OCI-LY1 (cell line): ENCODE measurements around the gene DEFB125.

Experiments used
- H2AFZ ChIP-seq: fragments of 200-600 bp; sonication (generic), shearing (Covaris generic); 2 replicates; pipeline ENCODE4 v1.6.0; 2014; ENCODE audit warnings: antibody characterized with exemption, mild to moderate bottlenecking, low read length
- H3F3A ChIP-seq: fragments of 200-600 bp; sonication (generic), shearing (Covaris generic); 2 replicates; pipeline ENCODE4 v1.6.0; 2014; ENCODE audit warnings: mild to moderate bottlenecking, antibody characterized with exemption, low read length, moderate library complexity; ENCODE audit not compliant: insufficient read depth
- H3K27ac ChIP-seq: fragments of 200-600 bp; sonication (generic); 2 replicates; pipeline ENCODE4 v1.5.1; 2014; ENCODE audit warnings: low read length, mixed run types, mild to moderate bottlenecking, low read depth; ENCODE audit not compliant: poor library complexity, severe bottlenecking
- H3K27me3 ChIP-seq: fragments of 200-600 bp; sonication (generic); 2 replicates; pipeline ENCODE4 v1.6.0; 2014; ENCODE audit warnings: antibody characterized with exemption, mild to moderate bottlenecking, low read length, moderate library complexity; ENCODE audit not compliant: insufficient read depth
- H3K36me3 ChIP-seq: fragments of 200-600 bp; sonication (generic); 2 replicates; pipeline ENCODE4 v1.6.1; 2014; ENCODE audit warnings: mild to moderate bottlenecking, antibody characterized with exemption, low read length, moderate library complexity, mixed read lengths; ENCODE audit not compliant: insufficient read depth
- H3K4me1 ChIP-seq: fragments of 200-600 bp; sonication (generic); 2 replicates; pipeline ENCODE4 v1.5.1; 2014; ENCODE audit warnings: mild to moderate bottlenecking, low read length, moderate library complexity; ENCODE audit not compliant: insufficient read depth, severe bottlenecking
- H3K4me2 ChIP-seq: fragments of 200-600 bp; sonication (generic), shearing (Covaris generic); 2 replicates; pipeline ENCODE4 v1.6.1; 2014; ENCODE audit warnings: low read length
- H3K4me3 ChIP-seq: fragments of 200-600 bp; sonication (generic); 2 replicates; pipeline ENCODE4 v1.5.1; 2014; ENCODE audit warnings: low read length, low read depth, mild to moderate bottlenecking, mixed read lengths; ENCODE audit not compliant: poor library complexity, severe bottlenecking
- H3K79me2 ChIP-seq: fragments of 200-600 bp; shearing (Covaris generic); 2 replicates; pipeline ENCODE4 v1.6.1; 2016; ENCODE audit warnings: mixed run types, low read length, mixed read lengths; ENCODE audit not compliant: insufficient read depth
- H3K9ac ChIP-seq: fragments of 200-600 bp; sonication (generic), shearing (Covaris generic); 2 replicates; pipeline ENCODE4 v1.6.1; 2014; ENCODE audit warnings: mild to moderate bottlenecking, low read length, mixed read lengths
- H3K9me2 ChIP-seq: fragments of 200-600 bp; sonication (generic), shearing (Covaris generic); 2 replicates; pipeline ENCODE4 v1.6.1; 2014; ENCODE audit warnings: low read depth, mild to moderate bottlenecking, low read length, mixed read lengths
- H3K9me3 ChIP-seq: fragments of 200-600 bp; shearing (Covaris generic); 2 replicates; pipeline ENCODE4 v1.6.1; 2014; ENCODE audit warnings: low read length, mixed read lengths
- H4K20me1 ChIP-seq: fragments of 200-600 bp; sonication (generic), shearing (Covaris generic); 2 replicates; pipeline ENCODE4 v1.6.0; 2016; ENCODE audit warnings: mild to moderate bottlenecking, low read length; ENCODE audit not compliant: insufficient read depth
- EZH2 ChIP-seq: fragments of 200-600 bp; sonication (generic), shearing (Covaris generic); IDR thresholded peaks from 2 replicates; pipeline ENCODE4 v1.8.0; 2017; ENCODE audit warnings: borderline replicate concordance, mixed run types, mild to moderate bottlenecking, antibody characterized with exemption, low read length, moderate library complexity, mixed read lengths
- TF ChIP-seq, protein P1 (sequence below): fragments of 200-600 bp; sonication (generic), shearing (Covaris generic); IDR thresholded peaks from 2 replicates; pipeline ENCODE4 v1.5.1; 2017; ENCODE audit warnings: mild to moderate bottlenecking, antibody characterized with exemption, low read length, moderate library complexity, mixed read lengths

The DEFB125 gene, protein sequence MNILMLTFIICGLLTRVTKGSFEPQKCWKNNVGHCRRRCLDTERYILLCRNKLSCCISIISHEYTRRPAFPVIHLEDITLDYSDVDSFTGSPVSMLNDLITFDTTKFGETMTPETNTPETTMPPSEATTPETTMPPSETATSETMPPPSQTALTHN

GRCh38 chr20:87401-87800 is at the start of gene DEFB125:
Gene DEFB125, plus strand, starts transcription at chr20:87672. Its CDS starts 38 bp downstream, at chr20:87710.
- Histone ChIP-seq H3K36me3 (no peaks in the 10 kb centered on the region), H2AFZ (no peak within 1 kb of the TSS), H3K27me3 (no peaks in the 10 kb centered on the region), H3K4me1 (no peaks in the 10 kb centered on the region), H3K4me3 (no peak within 1 kb of the TSS), H3K9me3 (0 out of 2 replicates have a peak, but pooled peaks cover 2% of the 10 kb centered on the region), H3K27ac (no peak within 1 kb of the TSS), H4K20me1 (no peaks in the 10 kb centered on the region), H3K9me2 (no peaks in the 10 kb centered on the region), H3K79me2 (no peaks in the 10 kb centered on the region), H3F3A (no peaks in the 10 kb centered on the region), H3K9ac (no peak within 1 kb of the TSS), H3K4me2 (no peak within 1 kb of the TSS)
- TF ChIP-seq, protein P1, sequence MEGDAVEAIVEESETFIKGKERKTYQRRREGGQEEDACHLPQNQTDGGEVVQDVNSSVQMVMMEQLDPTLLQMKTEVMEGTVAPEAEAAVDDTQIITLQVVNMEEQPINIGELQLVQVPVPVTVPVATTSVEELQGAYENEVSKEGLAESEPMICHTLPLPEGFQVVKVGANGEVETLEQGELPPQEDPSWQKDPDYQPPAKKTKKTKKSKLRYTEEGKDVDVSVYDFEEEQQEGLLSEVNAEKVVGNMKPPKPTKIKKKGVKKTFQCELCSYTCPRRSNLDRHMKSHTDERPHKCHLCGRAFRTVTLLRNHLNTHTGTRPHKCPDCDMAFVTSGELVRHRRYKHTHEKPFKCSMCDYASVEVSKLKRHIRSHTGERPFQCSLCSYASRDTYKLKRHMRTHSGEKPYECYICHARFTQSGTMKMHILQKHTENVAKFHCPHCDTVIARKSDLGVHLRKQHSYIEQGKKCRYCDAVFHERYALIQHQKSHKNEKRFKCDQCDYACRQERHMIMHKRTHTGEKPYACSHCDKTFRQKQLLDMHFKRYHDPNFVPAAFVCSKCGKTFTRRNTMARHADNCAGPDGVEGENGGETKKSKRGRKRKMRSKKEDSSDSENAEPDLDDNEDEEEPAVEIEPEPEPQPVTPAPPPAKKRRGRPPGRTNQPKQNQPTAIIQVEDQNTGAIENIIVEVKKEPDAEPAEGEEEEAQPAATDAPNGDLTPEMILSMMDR, result no peak
- no peak for TF ChIP-seq EZH2

- Histone ChIP-seq H4K20me1 (no peaks in the 10 kb centered on the region), H3K36me3 (no peaks in the 10 kb centered on the region), H2AFZ (no peak overlapping the region), H3F3A (no peaks in the 10 kb centered on the region), H3K79me2 (no peaks in the 10 kb centered on the region), H3K9me3 (peaks cover 7% of the 10 kb centered on the region; the same call in 1 of the 2 replicates), H3K4me2 (no peak overlapping the region), H3K4me1 (no peaks in the 10 kb centered on the region), H3K9ac (no peak overlapping the region), H3K27me3 (no peaks in the 10 kb centered on the region), H3K9me2 (no peaks in the 10 kb centered on the region), H3K27ac (no peak overlapping the region), H3K4me3 (no peak overlapping the region)
- TF ChIP-seq, protein P1, result no peak
- TF ChIP-seq EZH2, result no peak
These were observed 27.2 kb upstream of the DEFB125 start for GRCh38 chr20:60035-60918.

GRCh38 chr20:61230-61629 is 26.2 kb upstream of the DEFB125 start:
- Histone ChIP-seq H4K20me1 (no peaks in the 10 kb centered on the region), H3K4me3 (no peak overlapping the region), H3K4me2 (no peak overlapping the region), H3K79me2 (no peaks in the 10 kb centered on the region), H3K27ac (no peak overlapping the region), H3K4me1 (no peaks in the 10 kb centered on the region), H3K9me3 (peaks cover 7% of the 10 kb centered on the region; the same call in 1 of the 2 replicates), H3K36me3 (no peaks in the 10 kb centered on the region), H3K27me3 (no peaks in the 10 kb centered on the region), H2AFZ (no peak overlapping the region), H3K9me2 (no peaks in the 10 kb centered on the region), H3K9ac (no peak overlapping the region), H3F3A (no peaks in the 10 kb centered on the region)
- TF ChIP-seq EZH2, result no peak
- TF ChIP-seq, protein P1, result no peak
